Astrocyte of the spinal cord (primary cell): ENCODE measurements around the gene C2orf92.
"Not testable (repeated sequence)": the region's sequence is repeated elsewhere in the genome, so short reads cannot be mapped to it uniquely, and the experiment has no call there.

Experiments
- DNase-seq: peaks from one replicate; pipeline ENCODE4 v3.0.0; 2011; ENCODE audit warnings: low read depth, low spot score
- H3K4me3 ChIP-seq: 2 replicates; pipeline ENCODE4 v1.5.1; 2011; ENCODE audit warnings: low read depth, mild to moderate bottlenecking, low read length, moderate library complexity
- CTCF ChIP-seq: IDR thresholded peaks from 2 replicates; pipeline ENCODE4 v1.5.1; 2012; ENCODE audit warnings: low read depth, mild to moderate bottlenecking, low read length, inconsistent platforms
- in situ Hi-C: cut with HindIII; loops from 2 replicates; pipeline ENCODE4 v1.10.0; 2017; ENCODE audit warnings: low sequenced_read_pairs

C2orf92 gene

DNA sequence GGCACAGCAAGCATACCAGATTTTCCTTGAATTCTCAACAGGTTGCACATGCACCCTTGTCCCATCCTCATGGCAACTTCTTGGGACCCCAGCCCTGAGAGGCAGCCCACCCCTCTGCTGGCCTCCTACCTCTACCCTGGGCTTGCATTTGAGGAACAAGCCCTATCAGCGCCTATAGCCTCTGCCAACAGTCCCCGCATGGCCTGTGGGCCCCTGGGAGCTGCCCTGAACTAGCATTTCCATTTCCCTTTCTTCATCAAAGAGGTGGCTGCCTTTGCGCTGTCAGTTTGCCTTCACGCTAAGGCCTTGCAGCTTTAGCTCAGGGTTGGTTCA lies 38.5 kb downstream of the C2orf92 start:
- H3K4me3 ChIP-seq: no peak overlapping the region
- no peak for DNase-seq
- in situ Hi-C loops: no loop called here
- TF ChIP-seq CTCF: no peak

DNA sequence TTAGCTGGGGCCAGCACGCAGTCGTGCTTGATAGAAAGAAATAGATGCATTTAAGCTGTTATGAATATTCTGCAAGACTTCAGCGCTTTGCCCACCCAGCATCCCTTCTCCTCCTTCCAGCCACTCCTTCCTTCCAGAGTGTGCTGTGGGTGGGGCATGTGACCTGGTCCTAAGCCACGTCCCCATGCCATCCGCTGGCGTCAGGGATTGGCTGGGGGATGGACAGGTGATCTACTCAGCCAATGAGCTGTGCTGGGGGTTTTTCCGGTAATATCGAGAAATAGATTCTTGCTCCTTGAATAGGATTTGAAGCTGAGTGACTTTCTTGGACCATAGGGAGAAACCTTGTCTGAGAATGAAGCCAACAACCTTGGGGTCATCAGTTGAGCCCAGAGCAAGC lies 39.1 kb downstream of the C2orf92 start:
- in situ Hi-C loops: no loop called here
- H3K4me3 ChIP-seq: no peak overlapping the region
- DNase-seq: no peak
- no peak for TF ChIP-seq CTCF

DNA sequence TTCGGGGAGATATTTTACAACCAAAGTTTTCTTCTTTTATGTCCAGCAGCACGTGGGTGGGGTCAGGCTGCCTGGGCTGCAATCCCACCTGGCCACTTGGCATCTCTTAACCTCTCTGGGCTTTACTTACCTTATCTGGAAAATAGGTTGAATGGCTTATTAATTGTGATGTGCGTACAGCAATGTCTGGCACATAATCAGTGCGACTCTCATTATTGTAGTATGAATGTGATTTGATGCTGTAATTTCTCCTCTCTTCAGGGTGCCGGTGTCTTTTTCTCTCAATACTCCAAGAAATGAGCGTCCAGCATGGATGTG lies 41.8 kb downstream of the C2orf92 start:
- TF ChIP-seq CTCF: no peak
- in situ Hi-C loops: no loop called here
- DNase-seq: no peak
- no peak overlapping the region for H3K4me3 ChIP-seq

DNA sequence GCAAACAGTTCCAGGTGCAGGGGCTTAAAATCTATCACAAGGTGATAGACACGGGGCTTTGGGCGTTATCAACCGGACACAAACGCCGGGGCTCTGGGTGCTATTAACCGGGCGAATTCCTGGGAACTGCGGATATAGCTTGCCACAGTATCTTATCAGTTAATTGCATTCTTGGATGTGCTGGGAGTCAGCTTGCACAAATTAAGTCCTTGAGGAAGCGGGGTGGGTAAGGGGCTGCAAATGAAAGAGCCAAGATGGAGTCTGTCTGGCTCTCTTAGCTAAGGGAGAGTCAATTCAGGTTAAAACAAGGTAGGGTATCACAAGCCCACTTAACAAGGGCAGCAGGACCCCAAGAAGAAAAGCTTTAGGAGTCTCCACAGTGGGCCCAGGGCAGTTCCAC lies 42.7 kb downstream of the C2orf92 start:
- DNase-seq, in situ Hi-C loops, H3K4me3 ChIP-seq: not testable (repeated sequence)

DNA sequence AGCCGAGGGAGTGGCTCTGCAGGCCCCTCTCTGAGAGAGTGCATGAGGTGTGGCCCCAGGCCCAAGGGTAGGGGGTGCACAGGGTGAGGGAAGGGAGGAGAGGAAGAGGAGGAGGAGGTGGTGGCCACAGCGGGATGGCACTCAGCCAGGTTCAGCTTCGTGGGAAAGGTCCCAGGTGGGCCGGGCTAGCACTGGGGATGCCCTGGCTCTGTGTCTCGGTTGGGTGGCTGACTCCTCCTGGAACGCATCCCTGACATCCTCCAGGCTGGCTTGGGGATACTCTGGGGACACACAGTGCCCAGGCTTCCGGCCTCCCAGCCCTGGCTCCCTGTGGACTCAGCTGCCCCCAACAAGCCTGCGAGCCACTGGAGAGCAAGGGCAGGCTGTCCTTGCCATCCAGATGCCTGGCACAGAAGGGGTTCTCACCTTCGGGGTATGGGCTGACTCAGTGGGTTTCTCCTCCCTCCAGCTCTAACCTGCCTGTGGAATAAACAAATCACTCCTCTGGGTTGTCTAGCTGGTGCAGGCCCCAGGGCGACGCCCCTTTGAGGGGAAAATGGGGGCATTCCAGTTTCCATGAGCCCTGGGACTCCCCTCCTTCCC lies 43.3 kb downstream of the C2orf92 start:
- in situ Hi-C loops: no loop called here
- TF ChIP-seq CTCF: no peak
- DNase-seq: no peak
- no peak overlapping the region for H3K4me3 ChIP-seq

- no peak within 1 kb of the TSS for H3K4me3 ChIP-seq
- in situ Hi-C loops: no loop called here
- no peak for TF ChIP-seq CTCF
- DNase-seq: no peak
Observed at GRCh38 chr2:97713296-97714083, 44.0 kb downstream of the C2orf92 start, which contains the start of gene ZAP70. Gene ZAP70 (plus strand): TSS chr2:97713576. CDS start chr2:97724037, 10,461 bp downstream.

- in situ Hi-C loops: no loop called here
Observed at GRCh38 chr2:97714084-97714949, 44.8 kb downstream of the C2orf92 start.

More at GRCh38 chr2:97714084-97714949, 44.8 kb downstream of the C2orf92 start:
- DNase-seq: no peak
- H3K4me3 ChIP-seq: no peak overlapping the region
- no peak for TF ChIP-seq CTCF
